Stimulated activated CD8-positive, alpha-beta memory T cell treated with anti-CD3 and anti-CD28 coated beads, Interleukin-4, amount 100 ng/mL, for 24 hours (primary cell): Measurements from ENCODE around the gene USP50.
"Not testable (repeated sequence)": the region's sequence is repeated elsewhere in the genome, so short reads cannot be mapped to it uniquely, and the experiment has no call there.

ENCODE experiments used
- DNase-seq: peaks from one replicate; pipeline ENCODE4 v3.0.0-alpha.2; 2020; ENCODE audit warnings: low read depth

Gene USP50

GRCh38 chr15:50546566-50546965, at the start of gene USP50:
USP50 (minus strand) TSS chr15:50546666; CDS start chr15:50546525, 141 bp downstream.
- DNase-seq, result no peak

GRCh38 chr15:50594311-50594710, 47.8 kb upstream of the USP50 start:
- DNase-seq, result no peak

DNA sequence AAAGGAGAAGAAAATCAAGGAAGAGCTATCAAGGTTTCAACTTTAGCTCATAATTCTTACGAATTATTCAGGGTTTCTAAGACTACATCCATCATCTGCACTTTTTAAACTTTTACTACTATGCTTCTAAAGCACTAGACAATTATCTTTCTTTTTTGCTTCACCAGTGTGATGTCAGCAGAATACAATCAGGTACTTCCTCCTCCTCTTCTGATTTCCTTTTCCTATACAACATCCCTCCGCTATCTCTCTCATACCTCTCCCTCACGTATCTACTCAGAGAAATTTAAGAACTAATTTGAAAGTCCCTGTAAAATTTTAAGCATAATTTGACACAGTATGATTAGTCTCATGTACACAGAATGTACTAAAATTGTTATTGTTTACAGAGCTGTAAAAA, 47.3 kb upstream of the USP50 start:
- DNase-seq, result no peak

DNA sequence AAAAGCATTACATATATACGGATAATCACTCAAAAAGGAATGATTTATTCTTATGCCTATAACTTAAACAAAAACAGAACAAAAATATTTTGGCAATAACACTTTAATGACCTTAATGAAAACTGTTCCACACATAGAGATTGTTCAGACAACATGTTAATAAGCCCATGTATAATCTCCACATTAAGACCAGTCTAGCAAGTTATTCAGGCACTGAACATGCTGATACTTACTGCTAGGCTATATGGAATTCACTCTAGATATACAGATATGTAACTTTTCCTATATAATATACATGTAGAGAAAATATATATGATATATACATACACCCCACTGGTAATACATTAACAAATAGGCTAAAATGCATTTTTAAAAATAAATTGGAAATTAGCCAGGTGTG, 43.8 kb upstream of the USP50 start:
- no peak for DNase-seq

DNA sequence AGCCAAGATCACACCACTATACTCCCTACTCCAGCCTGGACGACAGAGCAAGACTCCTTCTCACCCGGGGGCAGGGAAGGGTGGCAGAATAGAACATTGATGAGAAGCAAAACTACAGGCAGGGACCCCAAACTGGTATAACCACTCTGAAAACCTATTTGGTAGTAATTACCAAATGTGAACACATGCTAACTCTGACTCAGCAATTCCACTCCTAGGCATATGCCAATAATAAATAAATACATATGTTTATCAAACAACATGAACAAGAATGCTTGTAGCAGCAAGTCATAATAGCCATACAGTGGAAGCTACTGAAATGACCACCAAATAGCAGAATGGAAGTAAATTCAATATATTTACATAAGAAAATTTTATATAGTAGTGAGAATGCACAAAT, 31.0 kb upstream of the USP50 start:
- no peak for DNase-seq

DNA sequence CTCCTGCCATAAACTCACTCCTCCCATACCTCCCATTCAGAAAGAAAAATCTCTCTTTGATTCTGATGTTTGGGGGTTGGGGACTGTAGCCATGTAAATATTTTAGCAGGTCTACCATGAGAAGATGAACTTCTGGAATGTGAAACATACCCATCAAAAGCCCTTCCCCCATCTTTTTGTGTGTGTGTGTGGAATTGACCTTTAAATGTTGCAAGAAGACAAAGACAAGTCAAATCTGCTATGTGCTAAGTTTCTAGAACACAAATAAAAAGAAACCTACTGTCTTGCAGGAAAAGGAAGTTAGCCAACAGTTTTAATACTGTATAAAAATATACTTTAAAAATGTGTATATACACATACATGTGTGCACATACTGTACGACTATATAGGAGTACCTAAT, 29.7 kb upstream of the USP50 start:
- DNase-seq, result no peak

GRCh38 chr15:50573842-50574241, 27.4 kb upstream of the USP50 start:
- DNase-seq, result not testable (repeated sequence)

GRCh38 chr15:50563756-50564155, 17.3 kb upstream of the USP50 start:
- DNase-seq, result no peak

GRCh38 chr15:50562735-50563640, 16.5 kb upstream of the USP50 start:
- no peak for DNase-seq

DNA sequence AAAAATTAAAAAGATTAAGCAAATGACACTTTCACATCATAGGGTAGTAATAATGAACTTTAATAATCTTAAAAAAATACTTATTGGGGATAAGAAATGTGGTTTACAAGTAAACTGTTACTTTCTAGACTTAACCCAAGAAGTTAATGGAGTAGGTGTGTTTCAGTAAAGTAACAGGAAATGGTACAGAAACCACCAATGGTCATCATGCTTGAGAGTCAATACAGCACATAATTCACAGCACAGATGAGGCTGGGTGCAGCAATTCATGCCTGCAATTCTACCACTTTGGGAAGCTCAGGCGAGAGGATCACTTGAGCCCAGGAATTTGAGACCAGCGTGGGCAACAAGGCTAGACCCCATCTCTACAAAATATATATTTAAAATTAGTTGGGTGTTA, 11.5 kb upstream of the USP50 start:
- no peak for DNase-seq

DNA sequence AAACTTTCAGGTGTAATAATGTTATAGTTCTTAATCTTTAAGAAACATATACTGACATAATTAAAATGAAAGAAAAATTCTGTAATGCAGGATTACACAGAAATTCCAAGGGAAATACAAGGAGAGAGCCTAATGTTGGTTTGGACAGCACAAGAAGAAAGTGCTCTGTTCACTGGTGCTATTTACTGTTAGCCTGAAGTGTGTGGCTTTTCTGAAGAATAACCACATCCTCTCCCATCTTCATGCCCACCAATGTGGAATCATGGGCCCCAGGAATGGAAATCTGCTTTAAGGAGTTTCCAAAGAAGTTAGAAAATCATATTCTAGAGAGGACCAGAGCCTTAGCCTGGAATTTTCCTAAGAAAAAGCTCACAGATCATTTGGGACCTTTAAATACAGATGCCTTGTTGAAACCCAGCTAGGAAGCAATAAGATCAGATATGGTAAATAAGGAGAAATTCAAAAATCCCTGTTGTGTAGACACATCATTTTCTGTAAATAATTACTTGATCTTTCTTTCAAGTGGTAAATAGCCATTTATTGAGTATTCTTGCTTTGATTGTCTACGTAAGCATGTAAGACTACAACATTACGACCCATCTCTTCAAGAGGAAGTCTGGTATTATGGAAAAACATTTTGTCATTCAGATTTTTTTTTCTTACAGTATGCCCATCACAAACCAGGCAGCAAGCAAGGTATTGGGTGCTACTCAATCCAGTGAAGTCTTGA, 10.3 kb upstream of the USP50 start:
- no peak for DNase-seq

DNA sequence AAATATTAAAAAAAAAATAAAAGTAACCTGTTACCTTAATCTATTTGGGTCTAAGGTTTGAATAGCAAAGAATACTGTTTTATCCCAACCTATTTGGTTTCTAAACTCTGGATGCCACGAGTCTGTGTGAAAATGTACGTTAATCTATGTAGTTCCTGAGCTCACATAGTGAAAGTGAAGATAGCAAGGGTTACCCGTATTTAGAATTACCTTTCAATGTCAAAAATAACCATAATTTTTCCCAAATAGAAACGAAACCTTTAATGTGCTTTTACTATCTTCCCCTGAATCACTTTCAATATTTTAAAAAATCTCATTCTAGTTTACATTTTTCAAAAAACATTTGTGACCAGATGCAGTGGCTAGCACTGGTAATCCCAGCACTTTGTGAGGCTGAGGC, 5.8 kb upstream of the USP50 start:
- DNase-seq, result no peak

DNA sequence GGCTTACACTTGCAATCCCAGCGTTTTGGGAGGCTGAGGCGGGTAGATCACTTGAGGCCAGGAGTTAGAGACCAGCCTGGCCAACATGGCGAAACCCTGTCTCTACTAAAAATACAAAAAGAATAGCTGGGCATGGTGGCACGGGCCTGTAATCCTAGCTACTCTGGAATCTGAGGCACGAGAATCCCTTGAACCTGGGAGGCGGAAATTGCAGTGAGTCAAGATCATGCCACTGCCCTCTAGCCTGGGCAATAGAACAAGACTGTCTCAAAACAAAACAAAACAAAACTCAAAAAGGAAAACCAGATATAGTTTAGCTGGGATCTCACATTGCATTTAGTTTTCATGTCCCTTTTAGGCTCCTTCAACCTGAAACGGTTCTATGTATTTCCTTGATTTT, 2.9 kb upstream of the USP50 start:
- DNase-seq, result no peak

- no peak for DNase-seq
Measured at GRCh38 chr15:50544368-50544767, 2.1 kb downstream of the USP50 start.

DNA sequence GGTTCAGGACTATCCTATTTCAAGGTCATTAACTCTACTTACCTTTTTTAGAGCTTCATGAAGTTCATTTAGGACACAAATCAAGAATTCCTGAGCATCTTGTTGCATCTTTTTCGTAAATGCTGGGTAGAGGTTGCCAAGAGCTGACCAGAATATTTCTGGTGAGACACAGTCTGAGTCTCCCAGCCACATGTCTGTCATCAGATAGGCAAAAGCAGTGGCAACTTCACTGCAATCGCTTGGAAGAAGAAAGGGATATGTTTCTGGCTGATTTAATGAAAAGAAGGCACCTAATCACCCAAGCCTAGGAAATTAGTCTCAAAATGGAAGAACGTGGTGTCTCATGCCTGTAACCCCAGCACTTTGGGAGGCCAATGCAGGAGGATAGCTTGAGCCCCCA, 2.9 kb downstream of the USP50 start:
- no peak for DNase-seq

GRCh38 chr15:50542887-50543210, 3.6 kb downstream of the USP50 start:
- DNase-seq, result no peak

DNA sequence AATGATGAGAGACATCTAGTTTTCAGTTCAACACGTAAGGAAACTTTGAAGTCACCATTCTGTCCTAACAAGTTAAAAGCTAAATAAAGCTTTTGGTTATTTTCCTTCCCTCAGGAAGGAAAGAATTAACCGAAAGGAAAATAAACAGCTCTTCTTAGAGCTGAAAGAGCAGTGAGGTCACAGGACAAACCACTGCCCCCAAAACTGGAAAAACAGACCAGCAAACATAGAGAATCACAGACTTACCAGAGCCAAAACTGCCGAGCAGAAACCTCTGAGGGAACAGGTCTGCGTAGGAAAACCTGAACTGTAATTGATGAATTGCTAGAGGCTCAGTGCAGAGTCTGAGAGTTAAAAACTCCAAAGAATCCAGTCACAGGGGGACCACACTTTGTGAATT, 14.7 kb downstream of the USP50 start:
- no peak for DNase-seq

GRCh38 chr15:50531163-50531562, 15.3 kb downstream of the USP50 start:
- no peak for DNase-seq

GRCh38 chr15:50523851-50524251, 22.6 kb downstream of the USP50 start:
- DNase-seq, result no peak

DNA sequence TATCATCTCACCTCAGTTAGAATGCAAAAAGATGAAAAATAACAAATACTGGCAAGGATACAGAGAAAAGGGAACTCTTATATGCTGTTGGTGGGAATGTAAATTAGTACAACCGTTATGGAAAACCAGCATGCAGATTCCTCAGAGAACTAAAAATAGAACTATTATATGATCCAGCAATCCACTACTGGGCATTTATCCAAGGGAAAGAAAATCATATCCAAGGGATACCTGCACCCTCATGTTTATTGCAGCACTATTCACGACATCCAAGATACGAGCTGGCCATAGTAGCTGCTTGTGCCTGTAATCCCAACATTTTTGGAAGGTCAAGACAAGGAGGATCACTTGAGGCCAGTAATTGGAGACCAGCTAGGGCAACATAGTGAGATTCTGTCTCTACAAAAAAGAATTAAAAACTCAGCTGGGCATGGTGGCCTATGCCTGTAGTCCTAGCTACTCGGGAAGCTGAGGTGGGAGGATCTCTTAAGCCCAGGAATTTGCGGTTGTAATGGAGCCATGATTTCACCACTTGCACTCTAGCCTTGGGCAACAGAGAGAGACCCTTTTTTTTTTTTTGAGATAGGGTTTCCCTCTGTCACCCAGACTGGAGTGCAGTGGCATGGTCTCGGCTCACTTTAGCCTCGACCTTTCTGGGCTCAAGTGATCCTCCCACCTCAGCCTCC, 26.6 kb downstream of the USP50 start:
- no peak for DNase-seq

DNA sequence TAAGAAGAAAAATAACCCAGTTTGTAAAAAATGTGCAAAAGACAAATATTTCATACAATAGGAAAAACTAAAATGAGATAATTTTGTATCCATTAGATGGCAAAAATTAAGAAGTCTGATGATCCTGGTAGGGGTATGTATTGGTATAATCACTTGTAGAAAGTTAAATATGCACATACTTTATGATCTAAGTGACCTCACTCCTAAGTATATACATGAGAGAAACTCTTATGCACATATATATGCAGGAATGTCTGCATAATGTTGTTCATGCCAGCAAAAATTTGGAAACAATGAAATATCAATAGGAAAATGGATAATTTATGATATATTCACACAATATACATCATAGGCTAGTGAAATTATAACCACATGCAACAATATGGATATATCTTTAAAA, 33.5 kb downstream of the USP50 start:
- no peak for DNase-seq

GRCh38 chr15:50506121-50506520, 40.3 kb downstream of the USP50 start:
- no peak for DNase-seq

GRCh38 chr15:50505656-50506055, 40.8 kb downstream of the USP50 start:
- not testable (repeated sequence) for DNase-seq
